HG03095 (cell line): ENCODE results near the gene SPECC1.
"Not testable (repeated sequence)": the region's sequence is repeated elsewhere in the genome, so short reads cannot be mapped to it uniquely, and the experiment has no call there.

ENCODE experiments used
- ATAC-seq: cut with Tn5 transposase; IDR thresholded peaks from one replicate; pipeline ENCODE4 v1.9.1; 2021; ENCODE audit warnings: moderate library complexity; ENCODE audit not compliant: unreplicated experiment

SPECC1 gene

DNA sequence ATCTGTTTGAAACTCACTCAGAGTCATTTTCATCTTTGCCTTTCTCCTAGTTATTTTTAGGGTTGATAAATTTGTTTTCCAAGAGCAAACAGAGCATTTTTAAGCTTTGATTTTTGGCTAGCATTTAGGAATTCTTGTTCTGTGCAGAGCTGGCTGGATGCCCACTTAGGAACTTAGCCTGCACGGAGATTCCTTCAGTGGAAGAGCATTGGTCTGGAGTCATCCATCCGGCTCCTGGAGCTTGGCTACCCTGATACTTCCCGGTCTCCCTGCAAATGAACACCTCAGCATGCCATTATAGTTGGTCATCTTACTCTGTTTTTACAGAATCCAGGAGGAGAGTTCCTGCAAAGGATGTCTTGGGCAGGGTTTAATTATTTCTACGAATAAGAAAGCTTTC lies 57.1 kb downstream of the SPECC1 start:
- ATAC-seq, result no peak

DNA sequence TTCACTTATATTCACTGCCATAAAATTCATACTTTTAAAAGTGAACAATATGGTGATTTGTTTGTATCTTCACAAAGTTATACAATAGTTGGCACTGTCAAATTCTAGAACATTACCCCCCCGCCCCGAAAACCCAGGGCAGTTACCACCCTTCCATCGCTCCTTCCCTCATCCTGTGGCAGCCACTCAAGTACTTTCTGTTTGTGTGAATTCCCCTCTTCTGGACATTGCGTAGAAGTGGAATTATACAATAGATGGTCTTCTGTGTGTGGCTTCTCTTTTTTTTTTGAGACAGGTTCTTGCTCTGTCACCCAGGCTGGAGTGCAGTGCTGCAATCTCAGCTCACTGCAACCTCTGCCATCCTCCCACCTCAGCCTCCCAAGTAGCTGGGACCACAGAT lies 58.6 kb downstream of the SPECC1 start:
- ATAC-seq, result no peak

DNA sequence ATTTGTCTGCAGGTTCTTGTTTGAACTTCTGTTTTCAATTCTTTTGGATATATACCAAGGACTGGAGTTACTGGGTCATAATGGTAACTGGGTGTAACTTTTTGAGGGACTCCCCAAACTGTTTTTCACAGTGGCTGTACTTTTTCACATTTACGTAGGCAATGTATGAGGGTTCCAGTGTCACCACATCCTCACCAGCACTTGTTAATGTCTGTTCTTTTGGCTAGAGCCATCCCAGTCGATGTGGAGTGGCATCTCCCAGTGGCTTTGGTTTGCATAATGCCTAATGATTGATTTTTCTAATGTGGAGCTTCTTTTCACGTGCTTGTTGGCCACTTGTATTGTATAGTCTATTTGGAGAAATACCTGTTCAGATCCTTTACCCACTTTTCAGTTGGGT lies 59.3 kb downstream of the SPECC1 start:
- ATAC-seq, result no peak

DNA sequence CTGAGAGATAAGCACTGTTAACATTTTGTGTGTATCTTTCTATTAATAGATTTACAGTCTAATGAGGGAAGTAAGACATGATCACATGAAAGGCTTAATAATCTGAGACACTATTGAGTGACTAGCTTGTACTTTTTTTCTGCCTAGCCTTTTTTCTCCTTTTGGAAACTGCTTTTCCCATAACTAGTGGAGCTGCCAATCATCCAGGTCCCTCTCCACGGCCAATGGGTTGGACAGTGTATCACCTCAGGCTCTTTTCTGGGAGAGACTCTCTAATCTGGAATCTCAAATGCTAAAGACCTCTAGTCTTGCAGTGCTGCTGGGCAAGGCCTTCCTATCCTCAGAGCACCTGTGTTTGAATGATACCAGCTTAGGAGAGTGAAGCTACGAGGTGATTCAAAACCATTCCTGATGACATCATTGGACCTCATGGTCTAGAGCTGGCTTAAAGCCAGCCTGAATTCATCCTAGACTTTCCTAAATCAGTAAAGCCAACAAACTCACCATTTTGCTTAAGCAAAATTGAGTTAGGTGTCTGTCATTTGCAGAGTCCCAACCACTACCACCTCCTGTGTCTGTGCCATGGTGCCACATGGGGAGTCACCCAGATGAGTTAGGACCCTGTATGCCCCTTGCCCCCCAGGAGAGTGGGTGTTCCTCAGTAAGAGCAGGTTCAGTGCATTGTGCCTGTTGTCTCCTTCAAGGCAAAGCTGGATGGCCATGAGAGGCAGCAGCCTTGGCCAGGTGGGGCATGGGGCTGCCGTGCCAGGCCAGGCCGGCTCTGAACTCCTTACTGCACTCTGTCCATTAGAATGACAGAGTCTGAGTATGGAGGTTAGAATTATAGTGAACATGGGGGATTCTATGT lies 62.9 kb downstream of the SPECC1 start:
- no peak for ATAC-seq

DNA sequence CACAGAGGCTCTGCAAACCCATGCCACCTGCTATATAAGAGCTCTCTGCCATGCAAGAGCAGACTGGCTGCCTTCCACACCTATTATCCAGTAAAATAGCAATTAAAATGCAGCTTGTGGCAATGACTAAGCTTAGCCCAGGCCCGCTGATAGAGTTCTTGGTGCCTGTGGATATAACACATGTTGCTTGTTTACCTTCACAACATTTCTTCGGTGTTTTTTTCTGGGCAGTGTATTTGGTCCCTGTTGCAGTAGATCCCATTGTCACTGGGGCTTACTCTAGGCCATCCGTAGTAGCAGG lies 63.5 kb downstream of the SPECC1 start:
- ATAC-seq, result no peak

DNA sequence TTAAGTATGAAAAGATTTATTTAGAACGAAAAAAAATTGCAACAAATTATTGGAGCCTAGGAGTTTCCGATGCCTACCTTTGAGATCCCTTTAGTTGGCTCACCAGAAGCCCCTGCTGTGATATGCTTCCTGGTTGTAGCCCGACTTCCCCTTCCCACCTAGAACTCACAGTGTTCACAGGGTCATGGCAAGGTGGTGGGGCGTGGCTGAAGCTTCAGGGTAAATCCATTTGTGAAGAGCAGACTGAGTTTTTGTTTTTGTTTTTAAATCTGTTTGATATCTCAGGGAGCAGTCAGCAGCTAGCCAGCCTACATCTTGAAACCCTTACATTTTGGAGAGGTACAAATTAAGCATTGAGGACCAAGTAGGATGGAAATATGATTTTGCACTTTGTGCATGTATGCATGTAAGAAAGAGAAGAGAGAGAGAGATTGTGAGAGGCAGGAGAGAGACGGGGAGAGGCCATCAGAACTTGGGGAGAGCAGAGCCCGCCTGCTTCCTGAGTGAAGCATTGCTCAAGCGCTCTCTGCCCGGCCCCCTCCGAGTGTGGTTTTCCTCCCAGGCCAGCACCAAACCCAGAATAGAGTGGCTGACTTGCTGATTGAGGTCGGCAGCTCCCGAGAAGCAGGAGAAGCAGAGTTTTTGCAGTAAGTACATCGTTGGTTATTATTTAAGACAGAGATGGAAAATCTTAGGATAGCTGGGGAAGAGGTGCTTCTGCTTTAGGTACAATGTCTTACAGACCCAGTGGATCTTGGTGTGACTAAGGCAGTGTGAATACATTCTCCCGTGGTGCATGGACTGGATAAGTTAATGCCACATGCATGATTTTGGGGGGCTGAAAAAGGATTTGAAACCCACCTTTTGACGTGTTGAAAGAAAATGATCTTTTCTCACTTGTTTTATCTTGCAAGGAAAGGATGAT lies 64.2 kb downstream of the SPECC1 start:
- ATAC-seq, result no peak

DNA sequence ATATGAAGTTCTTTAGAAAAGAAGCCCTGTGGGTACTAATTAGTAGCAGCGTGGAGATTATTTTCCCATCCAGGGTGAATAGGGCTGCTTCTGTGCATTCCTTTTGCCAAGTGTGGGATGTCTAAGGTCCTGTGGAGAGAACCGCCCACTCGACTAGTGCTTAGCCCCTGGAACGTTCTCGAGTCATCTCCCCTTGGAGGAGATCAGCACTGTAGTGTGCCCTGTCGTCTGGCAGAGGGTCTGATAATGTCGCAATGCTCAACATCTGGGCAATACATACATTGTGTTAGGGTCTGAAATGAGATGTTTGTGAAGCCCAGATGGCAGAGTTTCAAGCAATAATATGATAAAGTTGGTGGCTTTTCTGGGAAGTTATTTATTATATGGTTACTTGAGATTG lies 64.8 kb downstream of the SPECC1 start:
- no peak for ATAC-seq

DNA sequence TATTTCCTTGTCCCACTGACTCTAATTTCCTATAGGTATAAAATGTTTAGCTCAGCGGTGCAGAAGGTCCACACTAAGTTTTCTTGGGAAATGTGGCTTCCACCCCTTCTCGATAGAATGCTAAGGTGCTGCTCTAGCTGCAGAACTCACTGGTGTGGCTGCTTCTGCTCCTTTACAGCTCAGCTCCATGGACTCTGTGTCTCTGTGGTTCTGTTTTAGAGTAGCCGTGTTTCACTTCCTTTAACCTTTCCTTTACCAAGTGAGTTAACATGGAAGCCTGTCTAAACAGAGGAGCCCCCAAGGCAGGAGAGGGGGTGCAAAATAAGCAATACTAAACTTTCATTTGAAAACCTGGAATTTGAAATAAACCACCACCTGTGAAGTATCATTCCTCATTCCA lies 65.3 kb downstream of the SPECC1 start:
- no peak for ATAC-seq

DNA sequence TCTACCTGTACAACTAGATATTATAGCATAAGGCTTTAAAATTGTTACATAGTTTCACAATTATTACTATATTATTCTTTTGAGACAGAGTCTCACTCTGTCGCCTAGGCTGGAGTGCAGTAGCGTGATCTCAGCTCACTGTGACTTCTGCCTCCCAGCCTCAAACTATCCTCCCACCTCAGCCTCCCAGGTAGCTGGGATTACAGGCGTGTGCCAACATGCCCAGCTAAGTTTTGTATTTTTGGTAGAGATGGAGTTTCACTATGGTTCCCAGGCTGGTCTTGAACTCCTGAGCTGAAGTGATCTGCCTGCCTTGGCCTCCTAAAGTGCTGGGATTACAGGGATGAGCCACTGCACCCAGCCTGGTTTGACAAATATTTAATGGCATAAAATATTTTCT lies 67.0 kb downstream of the SPECC1 start:
- not testable (repeated sequence) for ATAC-seq

DNA sequence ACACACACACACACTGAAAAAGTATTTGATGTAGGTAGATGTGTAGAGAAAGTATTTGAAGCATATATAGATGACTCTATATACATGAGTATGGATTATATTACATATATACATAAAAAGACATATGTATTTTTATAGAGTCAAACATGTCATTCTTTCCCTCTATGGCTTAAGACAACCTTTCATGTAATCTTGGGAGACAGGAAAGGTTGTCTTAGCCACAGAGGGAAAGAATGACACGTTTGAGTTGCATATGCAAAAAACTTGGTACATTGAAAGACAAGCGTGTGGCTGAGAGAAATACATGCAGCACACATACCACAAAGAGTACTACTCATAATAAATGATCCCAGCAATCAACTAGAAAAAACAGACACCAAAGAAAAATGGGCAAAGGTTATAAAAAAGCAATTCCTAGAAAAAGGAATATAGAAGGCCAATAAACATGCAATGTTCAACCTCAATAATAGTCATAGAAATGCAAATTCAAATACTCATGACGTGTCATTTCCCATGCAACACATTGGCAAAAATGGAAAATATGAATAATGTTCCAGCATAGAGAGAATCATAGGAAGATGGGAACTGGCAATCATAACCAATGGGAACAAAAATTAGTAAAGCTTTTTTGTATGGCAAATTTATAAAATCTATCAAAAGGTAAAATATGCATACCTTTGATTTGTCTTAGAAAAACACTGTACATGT lies 69.0 kb downstream of the SPECC1 start:
- no peak for ATAC-seq

DNA sequence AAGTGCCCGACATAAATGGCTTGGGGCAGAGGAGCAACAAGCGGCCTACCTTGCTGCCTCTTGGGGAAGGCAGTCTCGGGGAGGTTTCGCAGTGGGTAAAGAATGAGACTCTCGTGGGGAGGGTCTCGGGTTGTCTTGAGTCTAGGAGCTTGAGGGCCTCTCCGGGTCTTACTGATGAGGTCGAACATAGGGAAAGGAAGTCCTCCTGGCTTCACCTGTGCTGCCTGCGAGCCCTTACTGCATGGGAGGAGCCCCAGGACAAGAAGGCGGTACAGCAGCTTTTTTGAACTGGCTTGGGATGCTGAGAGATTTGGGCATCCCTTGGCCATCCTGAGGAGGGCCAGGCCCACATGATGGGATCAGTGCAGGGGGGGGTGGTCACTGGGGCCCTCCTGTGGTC lies 71.4 kb downstream of the SPECC1 start:
- ATAC-seq, result no peak

DNA sequence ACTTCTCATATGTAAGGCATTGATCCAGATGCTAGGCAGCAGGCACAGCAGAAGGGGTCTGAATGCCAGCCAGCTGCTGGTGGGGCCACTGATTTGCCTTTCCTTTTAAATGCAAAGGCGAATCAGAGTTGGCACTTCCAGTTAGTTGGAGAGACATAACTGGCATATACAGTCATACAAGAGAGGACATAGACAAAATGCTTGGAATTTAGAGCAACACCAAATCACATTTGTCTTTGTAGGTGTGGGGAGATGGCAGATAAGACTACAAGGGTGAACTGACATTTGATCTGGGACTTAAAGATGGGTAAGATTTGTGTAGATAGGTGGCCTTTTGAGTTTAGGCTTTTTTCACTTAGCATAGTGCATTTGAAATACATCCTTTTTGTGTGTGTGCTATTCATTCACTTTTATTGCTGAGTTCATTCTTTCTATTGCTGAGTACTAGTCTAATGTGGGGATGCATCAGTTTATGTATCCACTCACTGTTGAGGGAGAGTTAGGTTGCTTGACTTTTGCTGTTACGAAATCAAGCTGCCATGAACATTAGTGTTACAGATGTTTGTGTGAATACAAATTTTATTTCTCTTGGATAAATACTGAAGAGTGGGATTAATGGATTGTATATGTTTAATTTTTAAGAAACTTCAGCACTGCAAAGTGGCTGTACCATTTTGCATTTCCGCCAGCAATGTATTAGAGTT lies 74.1 kb downstream of the SPECC1 start:
- no peak for ATAC-seq

DNA sequence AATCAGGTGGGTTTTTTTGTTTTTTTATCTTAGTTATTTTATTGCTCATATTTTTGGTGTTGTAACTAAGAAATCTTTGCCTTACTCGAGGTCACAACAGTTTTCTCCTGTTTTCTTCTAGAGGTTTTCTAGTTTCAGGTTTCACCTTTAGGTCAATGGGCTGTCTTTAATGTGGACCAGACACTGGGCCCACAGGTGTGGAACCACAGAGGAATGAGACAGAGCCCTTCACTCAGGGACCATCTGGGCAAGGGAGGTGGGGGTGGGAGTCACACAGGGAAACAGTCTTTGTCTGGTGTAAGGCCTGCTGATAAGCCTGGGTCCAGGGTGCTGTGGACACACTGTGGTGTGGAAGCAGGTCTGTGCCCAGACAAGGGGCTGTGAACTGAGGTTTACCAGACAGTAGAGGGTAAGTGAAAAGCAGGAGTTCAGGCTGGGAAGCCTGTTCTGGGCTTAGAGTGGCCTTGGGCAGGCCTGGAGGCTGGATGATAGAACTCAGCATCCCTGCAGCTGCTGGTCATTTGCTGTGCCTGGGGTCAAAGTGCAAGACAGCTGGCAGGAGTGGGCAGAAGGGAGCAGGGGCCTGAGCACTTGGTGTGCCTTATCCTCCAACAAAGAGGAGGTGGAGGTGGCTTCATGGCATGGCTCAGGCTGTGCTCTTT lies 75.6 kb downstream of the SPECC1 start:
- no peak for ATAC-seq

DNA sequence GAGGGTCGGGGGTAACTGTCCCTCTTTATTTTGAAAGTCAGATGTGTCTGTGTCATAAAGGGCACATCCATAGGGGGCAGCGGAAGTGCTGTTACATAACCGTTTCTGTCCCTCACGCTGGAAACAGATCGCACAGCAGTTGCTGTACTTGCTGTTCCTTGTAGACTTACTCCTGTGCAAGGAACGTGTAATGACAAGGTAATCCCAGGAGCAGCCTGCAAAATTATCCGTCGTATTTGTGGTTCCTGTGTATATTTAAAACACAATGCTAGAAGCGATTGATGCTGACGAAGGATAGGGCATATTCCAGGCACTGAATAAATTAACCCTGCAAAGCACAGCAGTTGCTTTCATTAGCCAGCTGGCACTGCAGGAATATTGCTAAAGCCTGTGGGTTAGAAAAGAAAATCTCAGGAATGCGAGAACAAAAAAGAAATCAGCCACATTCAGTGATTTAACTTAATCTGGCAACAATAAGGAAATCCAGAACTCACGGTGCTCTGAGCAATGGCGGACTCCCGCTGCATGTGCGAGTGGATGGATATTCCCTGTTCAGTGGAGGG lies 76.2 kb downstream of the SPECC1 start:
- no peak for ATAC-seq

DNA sequence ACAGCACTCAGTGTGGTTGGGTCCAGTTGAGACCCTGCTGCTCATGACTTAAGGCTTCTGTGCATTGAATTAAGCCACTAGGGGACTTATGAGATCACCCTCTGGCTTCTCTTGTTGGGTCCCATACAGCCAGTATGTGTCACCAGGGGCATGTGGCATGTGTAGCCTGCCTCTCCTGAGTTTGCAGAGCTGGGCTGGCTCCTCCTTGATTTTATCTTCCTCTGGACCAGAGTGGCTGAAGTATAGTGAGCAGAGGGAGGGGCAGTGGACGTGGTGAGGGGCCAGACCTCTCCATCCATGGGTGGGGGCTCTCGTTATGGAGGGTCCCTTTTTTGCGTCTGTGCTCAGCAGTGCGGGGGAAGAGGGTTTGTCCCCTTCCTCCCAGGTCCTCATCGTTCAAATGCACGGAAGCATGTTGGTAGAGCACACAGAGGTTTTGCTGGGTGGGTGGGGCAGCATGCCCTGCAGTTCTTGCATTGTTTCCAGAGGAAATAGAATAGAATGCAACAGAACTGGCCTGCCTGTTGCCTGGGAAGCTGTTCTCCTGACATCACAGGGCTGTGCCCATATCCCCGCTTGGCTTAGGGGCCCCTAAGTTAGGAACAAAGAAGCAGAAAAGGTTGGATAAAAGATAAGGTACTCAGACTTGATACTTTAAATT lies 77.4 kb downstream of the SPECC1 start:
- no peak for ATAC-seq

DNA sequence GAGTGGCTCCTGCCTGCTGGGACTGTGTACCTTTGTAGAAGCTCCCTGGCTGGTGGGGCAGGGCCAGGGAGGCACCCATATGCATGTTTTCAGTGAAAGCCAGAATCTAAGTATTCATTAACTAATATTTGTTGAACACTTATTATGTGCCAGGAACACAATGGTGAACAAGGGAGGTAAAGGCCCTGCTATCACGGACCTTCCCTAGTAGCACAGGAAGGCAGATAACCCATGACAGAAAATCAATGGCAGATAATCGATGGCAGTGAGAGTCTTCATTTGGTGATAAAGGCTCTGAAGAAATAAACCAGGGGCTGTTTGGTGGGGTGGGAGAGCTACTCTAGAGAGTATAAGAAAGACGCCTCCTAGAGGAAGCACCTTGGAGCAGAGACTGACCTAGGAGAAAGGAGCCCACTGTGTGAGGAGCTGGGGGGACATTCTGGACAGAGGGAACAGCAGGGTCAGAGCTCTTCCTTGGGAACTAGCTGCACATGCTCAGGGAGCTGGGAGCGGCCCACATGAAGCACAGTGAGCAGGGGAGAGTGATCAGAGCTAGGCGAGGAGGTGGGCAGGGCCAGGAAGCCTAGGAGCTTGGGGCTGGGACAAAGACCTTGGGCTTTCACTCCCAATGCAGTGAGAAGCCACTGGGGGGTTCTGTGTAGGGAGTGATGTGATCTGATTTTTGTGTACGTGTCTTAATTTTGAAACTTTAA lies 78.5 kb downstream of the SPECC1 start:
- ATAC-seq, result no peak

DNA sequence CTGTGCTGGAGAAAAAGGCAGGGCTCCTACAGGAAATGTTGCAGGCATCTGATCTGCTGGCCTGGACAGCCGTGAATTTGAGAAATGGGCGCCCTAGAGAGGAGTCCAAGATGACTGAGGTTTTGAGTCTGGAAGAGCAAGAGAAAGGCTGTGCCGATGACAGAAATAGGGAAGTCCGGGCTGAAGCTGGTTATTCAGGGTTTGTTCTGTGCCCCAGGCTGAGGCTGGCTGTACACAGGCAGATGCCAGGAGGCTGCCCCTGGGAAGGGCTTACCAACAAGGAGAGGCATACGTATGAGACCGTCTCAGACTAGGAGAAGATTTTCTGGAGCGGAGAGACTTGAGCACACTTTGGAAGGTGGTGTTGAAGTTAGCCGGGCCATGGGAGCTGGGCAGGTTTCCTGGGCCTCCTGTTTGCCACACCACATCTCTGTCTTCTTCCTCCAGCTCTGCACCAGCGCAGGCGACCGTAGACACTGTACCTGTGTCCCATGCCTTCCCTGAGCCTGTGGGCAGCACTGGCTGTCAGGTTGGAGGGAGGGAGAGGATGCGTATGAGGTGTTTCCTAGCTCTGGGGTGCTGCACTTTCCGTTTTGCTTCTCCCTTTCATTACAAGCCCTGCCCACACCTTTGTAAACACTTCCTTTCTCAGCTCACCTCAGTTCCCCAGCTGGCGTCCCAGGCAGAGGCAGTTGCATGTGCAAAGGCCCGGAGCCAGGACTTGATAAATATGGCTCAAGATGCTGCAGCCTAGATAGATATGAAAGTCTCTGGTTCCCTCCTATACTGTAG lies 80.8 kb downstream of the SPECC1 start:
- no peak for ATAC-seq
